GM21529 (cell line): ENCODE results near the gene SLC22A4.

Experiments used
- ATAC-seq: cut with Tn5 transposase; IDR thresholded peaks from one replicate; pipeline ENCODE4 v1.9.1; 2021; ENCODE audit not compliant: unreplicated experiment

SLC22A4 gene

GRCh38 chr5:132298298-132299212 is 4.4 kb downstream of the SLC22A4 start:
- no peak for ATAC-seq

- no peak for ATAC-seq
Observed at GRCh38 chr5:132299917-132300316, 5.7 kb downstream of the SLC22A4 start.

GRCh38 chr5:132300577-132301343 is 6.6 kb downstream of the SLC22A4 start:
- ATAC-seq = no peak

DNA sequence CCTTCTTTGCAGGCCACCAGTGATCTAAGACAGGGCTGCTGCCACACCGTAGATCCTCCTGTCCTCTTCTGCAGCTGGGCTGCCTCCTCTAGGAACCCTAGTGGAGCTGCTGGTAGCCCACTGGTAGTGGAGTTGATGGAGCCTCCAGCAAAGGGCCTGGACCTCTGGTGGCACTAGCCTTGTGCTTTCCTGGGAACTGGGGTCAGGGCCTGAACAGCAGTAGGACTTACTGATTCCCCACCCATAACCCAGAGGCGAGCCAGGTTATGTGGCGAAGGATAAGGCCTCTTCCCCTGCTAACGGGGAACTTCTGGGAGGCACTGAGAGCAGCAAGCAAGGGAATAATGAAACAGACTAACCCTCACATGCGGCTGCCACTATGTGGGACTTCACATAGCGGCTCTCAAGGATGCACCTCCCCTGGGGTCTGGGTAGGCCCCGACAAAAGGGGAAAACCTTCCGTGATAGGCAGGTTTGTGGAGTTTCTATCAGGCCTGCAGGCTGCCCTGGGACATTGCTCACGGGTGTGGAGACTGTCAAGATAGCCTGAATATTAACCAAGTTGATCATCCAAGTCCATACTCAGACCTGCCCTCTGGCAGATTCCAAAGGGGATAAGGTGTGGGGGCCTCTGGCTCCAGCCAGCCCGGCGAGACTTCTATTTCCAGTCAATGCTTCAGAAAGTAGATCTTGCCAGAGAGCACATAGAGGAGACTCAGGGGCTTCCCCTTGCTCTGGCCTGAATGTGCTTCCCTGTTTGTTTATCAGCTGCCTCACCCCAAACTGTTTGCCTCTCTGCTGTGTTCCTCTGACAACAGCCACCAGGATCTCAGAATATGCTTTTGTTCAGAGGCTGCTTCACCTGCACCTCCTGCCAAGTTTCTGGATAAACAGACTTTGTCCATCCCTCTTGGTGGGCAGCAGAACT is 7.4 kb downstream of the SLC22A4 start:
- ATAC-seq = no peak

GRCh38 chr5:132302413-132302812 is 8.2 kb downstream of the SLC22A4 start:
- ATAC-seq = no peak

DNA sequence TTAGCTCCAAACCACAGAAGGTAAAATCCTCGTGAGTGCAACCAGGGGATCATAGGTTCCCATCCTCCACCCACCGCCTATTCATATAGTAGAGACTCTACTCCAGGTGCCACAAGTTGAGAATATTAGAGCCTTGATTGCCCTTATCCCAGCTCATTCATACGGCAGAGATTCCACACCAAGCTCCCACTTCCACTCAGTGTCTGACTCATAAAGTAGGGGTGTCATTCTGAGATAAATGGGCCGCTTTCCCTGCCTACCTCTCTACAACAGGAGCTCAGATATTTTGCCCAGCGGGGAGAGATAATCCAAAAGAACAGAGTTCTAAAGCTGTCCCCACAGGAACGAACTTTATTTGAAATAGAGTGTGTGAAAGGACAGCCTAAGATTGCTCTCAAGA is 9.4 kb downstream of the SLC22A4 start:
- ATAC-seq = no peak

DNA sequence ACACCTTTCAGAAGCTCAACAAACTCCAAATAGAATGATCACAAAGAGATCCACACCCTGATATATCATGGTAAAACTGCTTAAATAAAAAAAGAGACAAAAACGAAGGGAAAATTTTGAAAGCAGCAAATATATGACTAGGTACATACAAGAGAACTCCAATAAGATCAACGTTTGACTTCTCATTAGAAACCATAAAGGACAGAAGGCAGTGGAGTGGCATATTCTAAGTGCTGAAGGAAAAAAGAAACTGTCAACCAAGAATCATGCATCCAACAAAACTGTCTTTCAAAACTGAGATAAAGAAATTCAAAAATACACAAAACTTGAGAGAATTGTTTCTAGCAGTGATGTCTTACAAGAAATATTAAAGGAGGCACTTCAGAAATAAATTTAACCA is 11.2 kb downstream of the SLC22A4 start:
- ATAC-seq = no peak

DNA sequence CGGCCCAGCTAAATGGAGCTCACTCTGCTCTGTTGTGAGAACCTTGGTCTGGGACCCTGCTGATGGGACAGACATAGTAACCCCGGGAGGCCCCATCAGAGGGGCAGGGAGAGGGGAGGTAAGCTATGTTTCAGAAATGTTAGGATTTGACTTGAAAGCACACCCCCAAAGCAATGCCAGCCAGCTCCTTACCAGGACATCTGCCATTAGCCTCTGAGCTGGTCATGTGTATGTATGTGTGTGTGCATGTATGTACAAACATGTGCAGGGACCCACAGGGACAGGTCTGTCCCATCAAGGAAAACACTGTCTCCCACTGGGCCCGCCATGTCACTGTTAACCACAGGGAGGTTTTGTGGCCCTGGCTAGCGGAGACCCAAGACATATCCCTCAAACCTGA is 14.5 kb downstream of the SLC22A4 start:
- ATAC-seq = no peak

DNA sequence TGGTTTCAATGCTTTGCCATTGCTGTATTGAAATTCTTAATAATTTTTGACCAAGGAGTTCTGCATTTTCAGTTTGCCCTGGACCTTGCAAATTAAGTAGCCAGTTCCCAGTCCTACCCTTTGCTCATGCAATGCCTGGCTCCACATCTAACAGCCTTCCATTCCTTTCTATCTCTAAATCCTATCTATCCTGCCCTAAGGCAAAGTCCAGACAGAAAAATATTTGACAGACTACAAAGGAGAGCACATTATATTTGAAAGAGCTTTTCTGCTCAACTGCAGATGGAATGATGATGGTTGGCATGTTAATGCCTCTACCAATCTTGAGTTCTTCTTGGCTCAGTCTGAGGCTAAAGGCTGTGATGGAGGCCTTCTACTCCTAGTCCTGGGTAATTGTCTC is 15.5 kb downstream of the SLC22A4 start:
- no peak for ATAC-seq

GRCh38 chr5:132310141-132310834 is 16.1 kb downstream of the SLC22A4 start:
- ATAC-seq = no peak

DNA sequence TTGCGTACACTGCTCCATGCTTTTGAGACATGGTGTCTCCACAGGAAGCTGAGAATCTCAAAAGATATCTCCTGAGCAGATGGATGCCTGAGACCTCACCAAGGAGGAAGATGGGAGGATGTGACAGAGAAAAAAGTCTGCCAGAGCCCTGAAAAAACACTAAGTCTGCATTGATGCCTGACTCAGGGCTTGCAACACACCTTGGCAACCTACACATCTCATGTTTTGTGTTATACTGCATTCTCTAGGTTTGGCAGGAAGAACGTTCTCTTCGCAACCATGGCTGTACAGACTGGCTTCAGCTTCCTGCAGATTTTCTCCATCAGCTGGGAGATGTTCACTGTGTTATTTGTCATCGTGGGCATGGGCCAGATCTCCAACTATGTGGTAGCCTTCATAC is 19.2 kb downstream of the SLC22A4 start:
- ATAC-seq = no peak

- no peak for ATAC-seq
Observed at GRCh38 chr5:132313961-132314432, 19.8 kb downstream of the SLC22A4 start.

- ATAC-seq = no peak
Observed at GRCh38 chr5:132315529-132316067, 21.4 kb downstream of the SLC22A4 start.

GRCh38 chr5:132319975-132320374 is 25.8 kb downstream of the SLC22A4 start:
- no peak for ATAC-seq

GRCh38 chr5:132321109-132321721 is 27.0 kb downstream of the SLC22A4 start:
- no peak for ATAC-seq

- no peak for ATAC-seq
Observed at GRCh38 chr5:132322266-132322665, 28.1 kb downstream of the SLC22A4 start.

DNA sequence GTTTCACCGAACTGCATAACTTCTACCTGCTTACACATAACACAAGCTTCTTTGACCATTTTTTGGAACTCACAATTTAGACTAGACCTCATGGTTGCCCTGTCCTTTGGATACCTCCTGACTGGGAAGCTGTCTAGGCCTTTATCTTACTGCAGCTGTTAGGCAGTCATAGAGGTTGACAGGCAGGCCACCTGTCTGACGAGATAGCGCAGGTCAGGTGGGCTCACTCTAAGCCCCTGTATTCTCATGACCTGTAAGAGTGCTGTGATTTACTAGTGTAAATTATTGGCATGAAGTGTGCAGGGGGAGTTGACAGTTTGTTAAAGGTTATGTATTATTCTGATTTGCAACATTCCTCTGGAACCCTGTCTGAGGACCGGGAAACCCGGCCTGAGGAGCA is 29.0 kb downstream of the SLC22A4 start:
- ATAC-seq = no peak

DNA sequence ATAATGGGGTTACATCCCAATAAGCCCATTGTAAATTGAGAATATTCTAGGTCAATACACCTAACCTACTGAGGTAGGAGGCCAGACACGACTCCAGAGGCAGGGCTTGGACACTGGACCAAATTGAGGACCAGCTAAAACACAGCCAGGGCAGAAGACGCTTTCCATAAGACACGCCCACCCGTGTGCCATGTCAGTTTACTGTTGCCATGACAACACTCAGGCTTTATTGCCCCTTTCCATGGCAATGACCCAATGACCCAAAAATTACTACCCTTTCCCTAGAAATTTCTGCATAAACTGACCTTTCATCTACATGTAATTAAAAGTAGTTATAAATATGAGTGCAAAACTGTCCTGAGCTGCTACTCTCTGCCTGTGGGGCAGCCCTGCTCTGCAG is 31.5 kb downstream of the SLC22A4 start:
- no peak for ATAC-seq

DNA sequence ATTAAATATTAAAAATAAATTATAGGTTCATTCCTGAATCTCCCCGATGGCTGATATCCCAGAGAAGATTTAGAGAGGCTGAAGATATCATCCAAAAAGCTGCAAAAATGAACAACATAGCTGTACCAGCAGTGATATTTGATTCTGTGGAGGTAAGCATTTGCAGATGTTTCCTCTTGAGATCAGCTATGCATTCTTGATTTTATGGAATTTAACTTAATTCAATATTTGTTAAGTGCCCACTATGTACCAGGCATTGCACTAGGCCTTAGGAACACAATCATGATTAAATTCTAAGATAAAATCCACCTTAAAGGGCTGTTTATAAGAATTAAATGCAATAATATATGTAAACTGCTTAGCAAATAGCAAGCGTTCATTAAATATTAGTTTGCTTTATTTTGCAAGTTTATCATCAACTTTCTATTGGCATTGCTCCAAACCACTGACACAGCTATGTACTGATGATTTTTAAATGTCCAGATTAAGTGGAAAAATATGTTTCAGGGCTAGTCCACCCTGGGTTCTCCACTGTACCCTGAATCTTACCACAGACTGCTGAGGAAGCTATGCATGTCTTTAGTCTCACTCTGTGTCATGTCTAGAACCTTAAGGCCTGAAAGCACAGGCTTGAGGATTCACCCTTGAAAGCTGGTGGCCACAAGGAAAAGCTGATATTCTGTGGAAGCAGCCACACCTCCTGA is 33.2 kb downstream of the SLC22A4 start:
- no peak for ATAC-seq
